GM10248 (cell line): ENCODE data around the gene RGL1.
A peak's percentile ranks its signal among the peaks of the same experiment; 100 is the strongest.

Source experiments
- CTCF ChIA-PET: fragments of 300-600 bp; sonication (Branson Sonifier 250); formaldehyde crosslinking; extraction: SDS; loops from one replicate; lab custom pipeline; 2021; ENCODE audit warnings: antibody characterized with exemption; lab: Yijun Ruan, JAX
- POLR2A ChIA-PET: fragments of 350-650 bp; sonication (Branson Sonifier 250); formaldehyde crosslinking; extraction: SDS; loops from one replicate; lab custom pipeline; 2020; ENCODE audit warnings: antibody characterized with exemption; lab: Yijun Ruan, JAX
- DNase-seq: peaks from one replicate; pipeline ENCODE4 v3.0.0; 2012; ENCODE audit errors: extremely low spot score
- TF ChIP-seq, protein P1 (sequence below): IDR thresholded peaks from 2 replicates; pipeline ENCODE4 v1.5.1; 2012; ENCODE audit warnings: mild to moderate bottlenecking, low read depth; ENCODE audit errors: extremely low read depth, missing control alignments, control extremely low read depth

Gene RGL1

DNA sequence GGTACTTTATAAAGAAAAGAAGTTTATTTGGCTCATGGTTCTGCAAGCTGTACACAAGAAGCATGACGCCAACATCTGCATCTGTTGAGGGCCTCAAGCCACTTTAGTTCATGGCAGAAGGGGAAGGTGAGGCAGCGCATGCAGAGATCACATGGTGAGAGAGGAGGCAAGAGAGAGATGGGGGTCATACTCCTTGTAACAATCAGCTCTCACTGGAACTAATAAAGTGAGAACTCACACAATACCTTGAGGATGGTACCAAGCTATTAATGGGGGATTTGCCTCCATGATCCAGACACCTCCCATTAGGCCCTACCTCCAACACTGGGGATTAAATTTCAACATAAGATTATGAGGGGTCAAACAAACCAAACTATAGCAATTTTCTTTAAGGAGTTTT is 3.3 kb upstream of the RGL1 start:
- ChIA-PET POLR2A (no interaction called here), CTCF (interaction anchor here (1.1 kb wide), 1 partner anchor 36 kb away, joined by 3 read pairs; no protein-coding TSS in a partner anchor)
- DNase-seq: no peak
- TF ChIP-seq, protein P1, sequence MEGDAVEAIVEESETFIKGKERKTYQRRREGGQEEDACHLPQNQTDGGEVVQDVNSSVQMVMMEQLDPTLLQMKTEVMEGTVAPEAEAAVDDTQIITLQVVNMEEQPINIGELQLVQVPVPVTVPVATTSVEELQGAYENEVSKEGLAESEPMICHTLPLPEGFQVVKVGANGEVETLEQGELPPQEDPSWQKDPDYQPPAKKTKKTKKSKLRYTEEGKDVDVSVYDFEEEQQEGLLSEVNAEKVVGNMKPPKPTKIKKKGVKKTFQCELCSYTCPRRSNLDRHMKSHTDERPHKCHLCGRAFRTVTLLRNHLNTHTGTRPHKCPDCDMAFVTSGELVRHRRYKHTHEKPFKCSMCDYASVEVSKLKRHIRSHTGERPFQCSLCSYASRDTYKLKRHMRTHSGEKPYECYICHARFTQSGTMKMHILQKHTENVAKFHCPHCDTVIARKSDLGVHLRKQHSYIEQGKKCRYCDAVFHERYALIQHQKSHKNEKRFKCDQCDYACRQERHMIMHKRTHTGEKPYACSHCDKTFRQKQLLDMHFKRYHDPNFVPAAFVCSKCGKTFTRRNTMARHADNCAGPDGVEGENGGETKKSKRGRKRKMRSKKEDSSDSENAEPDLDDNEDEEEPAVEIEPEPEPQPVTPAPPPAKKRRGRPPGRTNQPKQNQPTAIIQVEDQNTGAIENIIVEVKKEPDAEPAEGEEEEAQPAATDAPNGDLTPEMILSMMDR: no peak

DNA sequence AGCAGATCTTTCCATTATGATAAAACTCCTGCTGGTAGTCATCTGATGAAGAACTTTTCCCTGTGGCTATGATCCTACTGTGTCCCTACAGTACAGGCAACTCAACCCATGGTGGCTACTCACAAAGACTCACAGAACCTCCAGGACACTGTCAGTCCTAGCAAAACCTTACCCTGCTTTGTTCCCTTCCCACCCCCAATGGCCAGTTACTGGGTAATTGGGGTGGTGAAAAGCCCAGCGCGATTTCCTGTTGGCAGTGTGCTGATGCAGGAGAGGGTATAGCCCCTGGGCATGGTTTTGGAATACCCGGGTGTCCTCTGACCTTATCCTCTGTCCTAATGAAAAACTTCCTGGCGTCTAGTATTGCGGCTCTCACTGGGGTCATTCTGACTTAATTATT is 533 bp upstream of the RGL1 start:
- TF ChIP-seq, protein P1: no peak
- DNase-seq: no peak
- ChIA-PET POLR2A (no interaction called here), CTCF (no interaction called here)

DNA sequence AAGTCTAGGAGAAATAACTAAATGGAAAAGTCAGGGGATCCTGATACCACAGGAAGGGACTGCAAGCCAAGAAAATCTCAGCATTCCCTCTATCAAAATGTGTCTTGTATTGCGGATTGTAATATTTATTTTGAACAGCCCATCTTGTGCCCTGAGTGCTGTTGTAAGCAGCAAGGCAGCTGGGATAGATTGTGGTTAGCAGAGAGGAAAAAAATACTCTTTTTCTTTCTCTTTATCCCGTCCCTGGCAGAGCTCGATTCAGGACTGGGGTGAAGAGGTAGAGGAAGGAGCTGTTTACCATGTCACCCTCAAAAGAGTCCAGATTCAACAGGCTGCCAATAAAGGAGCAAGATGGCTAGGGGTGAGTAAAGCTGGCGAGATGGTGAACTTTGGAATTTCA is 1.2 kb downstream of the RGL1 start:
- POLR2A ChIA-PET: no interaction called here
- TF ChIP-seq, protein P1: no peak
- no peak for DNase-seq
- CTCF ChIA-PET: interaction anchor here (1.4 to 2.3 kb wide), 3 partner anchors 10 to 110 kb away, joined by 4 to 8 read pairs (median 5); no protein-coding TSS in a partner anchor

DNA sequence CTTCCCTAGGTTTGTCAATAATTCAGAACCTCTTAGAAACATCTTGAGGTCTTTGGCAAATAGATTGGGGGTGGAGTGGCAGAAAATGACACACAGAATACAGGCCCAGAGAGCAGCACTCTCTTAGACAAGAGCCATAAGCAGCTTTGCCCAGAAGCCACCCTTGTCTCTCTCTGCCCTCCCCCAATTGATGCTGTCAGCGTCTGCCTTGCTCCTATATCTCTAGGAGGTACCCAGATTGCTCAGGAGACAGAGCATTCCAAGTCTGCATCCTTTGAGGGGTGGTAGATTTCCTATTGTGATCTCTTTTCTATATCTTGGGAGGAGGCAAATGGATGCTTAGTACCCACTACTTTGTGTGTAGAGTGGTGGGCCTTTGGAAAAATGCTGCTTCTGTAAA is 1.8 kb downstream of the RGL1 start:
- TF ChIP-seq, protein P1: no peak
- DNase-seq: no peak
- CTCF ChIA-PET: interaction anchor here (1.4 to 2.3 kb wide), 4 partner anchors 9 to 109 kb away, joined by 3 to 8 read pairs (median 4); no protein-coding TSS in a partner anchor
- POLR2A ChIA-PET: no interaction called here

DNA sequence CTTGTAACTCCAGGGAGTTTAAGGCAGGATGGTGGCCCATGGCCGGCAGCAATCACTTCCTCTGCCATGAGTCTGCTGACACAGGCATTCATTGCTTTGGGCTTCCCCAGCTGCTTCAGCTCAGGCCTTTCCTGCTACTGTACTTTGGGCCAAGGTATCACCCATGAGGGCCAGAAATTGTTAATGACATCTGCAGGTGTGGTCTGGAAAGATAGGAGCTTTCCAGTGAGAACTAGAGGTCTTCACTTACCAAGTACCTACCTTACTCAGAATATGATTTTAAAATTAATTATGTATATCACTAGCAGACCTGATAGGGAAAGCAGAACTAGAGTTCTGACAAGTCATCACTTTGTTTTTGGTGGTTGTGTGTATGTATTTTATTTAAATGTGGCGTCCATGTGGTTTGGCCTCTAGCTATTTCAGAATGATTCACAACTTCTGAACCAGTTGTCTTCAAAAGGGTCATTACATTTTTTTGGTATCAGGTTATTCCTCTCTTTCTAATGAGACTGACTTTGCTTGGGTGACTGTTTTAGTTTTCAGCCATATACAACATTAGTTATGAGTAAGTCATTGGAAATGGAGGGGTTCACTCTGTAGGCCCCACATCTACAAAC is 2.7 kb downstream of the RGL1 start:
- CTCF ChIA-PET: interaction anchor here (1.4 to 2.3 kb wide), 5 partner anchors 8 to 123 kb away, joined by 3 to 8 read pairs (median 5); no protein-coding TSS in a partner anchor
- POLR2A ChIA-PET: no interaction called here
- TF ChIP-seq, protein P1: no peak
- DNase-seq: peak; percentile 41

DNA sequence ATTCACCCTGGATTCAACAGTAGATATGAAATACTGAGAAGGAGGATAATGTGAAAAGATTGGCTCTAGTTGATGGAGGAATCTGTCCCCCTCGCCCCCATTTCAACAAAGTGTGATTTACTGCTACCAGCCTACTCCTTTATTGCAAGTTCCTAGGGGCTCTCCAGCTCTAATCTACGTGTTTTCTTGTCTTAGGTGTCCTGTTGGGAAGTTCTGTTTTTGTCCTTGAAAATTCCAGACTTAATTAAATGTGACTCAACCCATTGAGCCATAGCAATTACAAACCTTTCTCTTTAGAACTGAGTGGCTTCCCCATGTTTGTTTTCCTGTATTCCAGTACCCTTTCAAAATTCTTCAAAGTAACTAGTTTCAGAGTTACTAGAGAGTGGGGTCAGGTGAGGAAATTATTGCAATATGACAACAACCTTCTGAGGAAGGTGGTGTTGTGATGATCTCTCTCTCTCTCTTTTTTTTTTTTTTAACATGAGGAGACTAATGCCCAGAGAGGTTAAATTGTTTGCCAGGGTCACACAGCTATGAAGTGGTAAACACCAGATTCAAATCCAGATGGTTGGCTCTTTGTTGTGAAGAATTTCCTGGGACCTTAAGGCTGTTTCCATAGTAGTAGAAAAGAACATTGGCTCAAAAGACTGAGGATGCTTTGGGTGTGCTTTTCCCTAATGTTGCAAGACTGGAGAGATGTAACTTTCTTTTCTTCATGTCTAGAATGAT is 3.5 kb downstream of the RGL1 start:
- CTCF ChIA-PET: interaction anchor here (1.2 to 2.3 kb wide), 3 partner anchors 107 to 153 kb away, joined by 3 to 8 read pairs (median 6); no protein-coding TSS in a partner anchor
- POLR2A ChIA-PET: interaction anchor here (0.7 kb wide), 1 partner anchor 22 kb away, joined by 3 read pairs; no protein-coding TSS in a partner anchor
- DNase-seq: no peak
- TF ChIP-seq, protein P1: no peak
